Gastroesophageal sphincter (tissue), 4 donors: ENCODE results near the gene WDSUB1. TPM values are rescaled to one million over a fixed set of nuclear protein-coding genes. Genes with fewer than 3 reads are reported as not detected.

Experiments used
- ATAC-seq: fragments of 150-250 bp; one replicate; pipeline ENCODE4 v1.9.1; 2016; ENCODE audit warnings: mild to moderate bottlenecking, moderate library complexity
- H3K27ac ChIP-seq, 4 donors: fragments of 200-600 bp; sonication (generic) in 3 of 4; 1 replicate in 3 of 4; 2 replicates in 1 of 4; pipeline ENCODE4 v1.5.1; 2016 to 2019
- H3K27me3 ChIP-seq: fragments of 200-600 bp; sonication (generic); one replicate; pipeline ENCODE4 v1.5.1; 2019
- H3K36me3 ChIP-seq, 2 donors: fragments of 200-600 bp; sonication (generic); one replicate each; pipeline ENCODE4 v1.5.1; 2019; ENCODE audit warnings: control low read depth in 1 of 2
- H3K4me1 ChIP-seq, 3 donors: fragments of 200-600 bp; sonication (generic); 1 replicate in 2 of 3; 2 replicates in 1 of 3; pipeline ENCODE4 v1.5.1; 2016 to 2019; ENCODE audit warnings: control low read depth in 2 of 3
- H3K4me3 ChIP-seq, 2 donors: fragments of 200-600 bp; sonication (generic); one replicate each; pipeline ENCODE4 v1.5.1; 2019; ENCODE audit warnings: mild to moderate bottlenecking in 1 of 2, moderate library complexity in 1 of 2
- H3K9me3 ChIP-seq, 3 donors: fragments of 200-600 bp; sonication (generic); one replicate each; pipeline ENCODE4 v1.5.1; 2017 to 2019; ENCODE audit warnings: control low read depth in 2 of 3
- EP300 ChIP-seq: sonication (generic); formaldehyde crosslinking; IDR thresholded peaks from one replicate; pipeline ENCODE4 v1.6.1; 2017; ENCODE audit warnings: antibody characterized with exemption, mild to moderate bottlenecking
- POLR2A ChIP-seq, 2 donors: fragments of 450-650 bp; IDR thresholded peaks; one replicate each; pipeline ENCODE4 v1.6.1; 2017; ENCODE audit warnings: antibody characterized with exemption in 2 of 2, mild to moderate bottlenecking in 2 of 2, moderate library complexity in 1 of 2
- POLR2AphosphoS5 ChIP-seq: sonication (generic); formaldehyde crosslinking; IDR thresholded peaks from one replicate; pipeline ENCODE4 v1.6.1; 2017; ENCODE audit warnings: antibody characterized with exemption
- WGBS, 2 donors: methylation state at CpG; one replicate each; pipeline ENCODE4 v1.1.5; 2018; ENCODE audit warnings: low coverage in 1 of 2; 5-methylcytosine and 5-hydroxymethylcytosine counted together
- total RNA-seq, 4 donors: library from RNA; depleted of rRNA; stranded (reverse); fragments of >200 nt; gene quantifications; one replicate each; pipeline ENCODE4 v1.1.0, GENCODE V29; 2016
- TF ChIP-seq, protein P1 (sequence below), 4 experiments: fragments of 200-600 bp in 2 of 4; fragments of 450-650 bp in 2 of 4; sonication (generic) in 1 of 4; IDR thresholded peaks; one replicate each; pipeline ENCODE4 v1.5.1; 2017 to 2019; ENCODE audit warnings: antibody characterized with exemption in 4 of 4, mild to moderate bottlenecking in 2 of 4, moderate library complexity in 2 of 4

The WDSUB1 gene
- total RNA-seq, 4 donors from 2014 or later = 5.3 to 11.1 (median 5.9) TPM

DNA sequence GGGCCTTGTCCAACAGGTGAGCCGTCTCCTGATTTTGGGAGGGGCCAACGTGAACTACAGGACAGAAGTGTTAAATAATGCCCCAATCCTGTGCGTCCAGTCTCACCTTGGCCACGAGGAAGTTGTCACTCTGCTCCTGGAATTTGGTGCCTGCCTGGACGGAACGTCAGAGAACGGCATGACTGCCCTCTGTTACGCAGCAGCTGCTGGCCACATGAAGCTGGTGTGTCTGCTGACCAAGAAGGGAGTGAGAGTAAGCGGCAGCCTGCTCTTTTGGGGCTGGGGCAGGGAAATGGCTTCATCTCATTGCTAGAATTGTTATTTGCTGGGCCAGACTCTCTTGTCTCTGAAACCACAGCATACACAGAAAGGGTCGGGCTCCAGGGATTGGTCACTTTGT is 92.3 kb downstream of the WDSUB1 start:
- Histone ChIP-seq H3K36me3 (peaks cover 0 to 90% of the 10 kb centered on the region in 2 donors), H3K4me1 (peaks cover 0 to 3% (median 0%) of the 10 kb centered on the region in 3 donors), H3K27ac (no peak overlapping the region), H3K27me3 (no peaks in the 10 kb centered on the region), H3K9me3 (no peaks in the 10 kb centered on the region), H3K4me3 (no peak overlapping the region)
- 86 to 87% methylated on average over 1 to 6 of the region's 10 CpGs for WGBS, 2 donors
- no peak for ATAC-seq
- TF ChIP-seq POLR2AphosphoS5 = no peak
- no peak for TF ChIP-seq EP300
- no peak for TF ChIP-seq POLR2A (IDR thresholded peaks at IDR 0.05)
- TF ChIP-seq, protein P1, sequence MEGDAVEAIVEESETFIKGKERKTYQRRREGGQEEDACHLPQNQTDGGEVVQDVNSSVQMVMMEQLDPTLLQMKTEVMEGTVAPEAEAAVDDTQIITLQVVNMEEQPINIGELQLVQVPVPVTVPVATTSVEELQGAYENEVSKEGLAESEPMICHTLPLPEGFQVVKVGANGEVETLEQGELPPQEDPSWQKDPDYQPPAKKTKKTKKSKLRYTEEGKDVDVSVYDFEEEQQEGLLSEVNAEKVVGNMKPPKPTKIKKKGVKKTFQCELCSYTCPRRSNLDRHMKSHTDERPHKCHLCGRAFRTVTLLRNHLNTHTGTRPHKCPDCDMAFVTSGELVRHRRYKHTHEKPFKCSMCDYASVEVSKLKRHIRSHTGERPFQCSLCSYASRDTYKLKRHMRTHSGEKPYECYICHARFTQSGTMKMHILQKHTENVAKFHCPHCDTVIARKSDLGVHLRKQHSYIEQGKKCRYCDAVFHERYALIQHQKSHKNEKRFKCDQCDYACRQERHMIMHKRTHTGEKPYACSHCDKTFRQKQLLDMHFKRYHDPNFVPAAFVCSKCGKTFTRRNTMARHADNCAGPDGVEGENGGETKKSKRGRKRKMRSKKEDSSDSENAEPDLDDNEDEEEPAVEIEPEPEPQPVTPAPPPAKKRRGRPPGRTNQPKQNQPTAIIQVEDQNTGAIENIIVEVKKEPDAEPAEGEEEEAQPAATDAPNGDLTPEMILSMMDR (IDR thresholded peaks at IDR 0.05) = no peak

DNA sequence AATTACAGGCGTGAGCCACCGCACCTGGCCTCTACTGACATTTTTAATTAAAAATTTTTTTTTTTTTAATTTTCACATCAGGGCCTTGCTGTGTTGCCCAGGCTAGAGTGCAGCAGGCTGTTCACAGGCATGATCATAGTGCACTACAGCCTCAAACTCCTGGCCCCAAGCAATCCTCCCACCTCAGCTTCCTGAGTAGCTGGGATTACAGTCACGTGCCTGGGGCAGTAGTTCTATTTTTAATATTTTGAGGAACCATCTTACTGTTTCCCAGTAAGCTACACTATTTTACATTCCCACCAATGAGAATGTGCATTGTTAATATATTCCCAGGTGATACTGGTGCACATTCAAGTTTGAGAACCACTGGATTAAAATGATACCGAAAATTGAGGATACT is 92.7 kb downstream of the WDSUB1 start:
- Histone ChIP-seq H3K9me3 (no peaks in the 10 kb centered on the region), H3K27me3 (no peaks in the 10 kb centered on the region), H3K4me1 (peaks cover 0 to 7% (median 0%) of the 10 kb centered on the region in 3 donors), H3K27ac (no peak overlapping the region), H3K36me3 (peaks cover 0 to 90% of the 10 kb centered on the region in 2 donors), H3K4me3 (no peak overlapping the region)
- TF ChIP-seq POLR2AphosphoS5 (no peak), POLR2A (IDR thresholded peaks at IDR 0.05) (no peak), EP300 (no peak)
- TF ChIP-seq, protein P1 (IDR thresholded peaks at IDR 0.05) = no peak
- no peak for ATAC-seq
- WGBS, 2 donors = 89 to 100% methylated on average over 4 of the region's 4 CpGs

DNA sequence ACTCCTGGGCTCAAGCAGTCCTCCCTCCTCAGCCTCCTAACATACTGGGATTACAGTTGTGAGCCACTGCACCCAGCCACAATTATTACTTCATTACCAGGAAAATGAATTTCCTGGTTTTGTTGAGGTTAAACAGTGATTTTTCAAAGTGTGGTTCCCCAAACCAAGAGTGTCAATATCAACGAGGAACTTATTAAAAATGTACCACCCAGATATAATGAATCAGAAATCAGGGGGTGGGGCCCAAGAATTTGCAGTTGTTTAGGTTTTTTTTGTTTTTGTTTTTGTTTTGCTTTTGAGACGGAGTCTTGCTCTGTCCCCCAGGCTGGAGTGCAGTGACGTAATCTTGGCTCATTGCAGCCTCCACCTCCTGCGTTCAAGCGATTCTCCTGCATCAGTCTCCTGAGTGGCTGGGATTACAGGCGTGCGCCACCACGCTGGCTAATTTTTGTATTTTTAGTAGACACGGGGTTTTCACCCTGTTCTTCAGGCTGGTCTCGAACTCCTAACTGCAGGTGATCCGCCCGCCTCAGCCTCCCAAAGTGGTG is 94.1 kb downstream of the WDSUB1 start:
- TF ChIP-seq POLR2A (IDR thresholded peaks at IDR 0.05) (no peak), EP300 (no peak), POLR2AphosphoS5 (no peak)
- TF ChIP-seq, protein P1 (IDR thresholded peaks at IDR 0.05) = no peak
- Histone ChIP-seq H3K36me3 (peaks cover 0 to 86% of the 10 kb centered on the region in 2 donors), H3K27me3 (no peaks in the 10 kb centered on the region), H3K27ac (no peak overlapping the region), H3K4me3 (no peak overlapping the region), H3K9me3 (no peaks in the 10 kb centered on the region), H3K4me1 (peaks cover 0 to 9% (median 0%) of the 10 kb centered on the region in 3 donors)
- ATAC-seq = no peak
- 91 to 95% methylated on average over 8 to 11 of the region's 12 CpGs for WGBS, 2 donors

DNA sequence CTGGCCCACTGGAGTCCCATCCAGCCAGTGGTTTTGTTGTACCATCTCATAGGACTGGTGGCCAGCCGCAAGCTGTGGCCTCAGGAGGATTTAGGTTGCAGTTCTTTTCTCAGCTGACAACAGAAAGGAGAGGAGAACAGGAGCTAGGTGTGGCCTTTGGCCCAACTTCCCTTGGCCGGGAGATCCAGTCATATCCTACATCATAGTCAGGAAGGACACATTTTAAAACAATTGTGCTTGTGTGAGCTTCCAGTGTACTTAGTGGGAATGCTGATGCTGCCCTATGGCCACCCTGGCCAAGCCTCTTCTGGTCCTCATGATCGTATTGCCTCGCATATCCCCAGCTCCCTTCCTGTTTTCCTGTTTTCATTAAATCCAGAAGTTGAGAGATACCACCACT is 98.1 kb downstream of the WDSUB1 start:
- peak; percentile 39 for ATAC-seq
- H3K4me3 ChIP-seq = no peak overlapping the region
- peaks cover 0 to 79% of the 10 kb centered on the region in 2 donors for H3K36me3 ChIP-seq
- WGBS, 2 donors = 67 to 80% methylated on average over 2 to 3 of the region's 4 CpGs
- TF ChIP-seq, protein P1 (IDR thresholded peaks at IDR 0.05) = no peak
- TF ChIP-seq EP300 = no peak
- no peak for TF ChIP-seq POLR2A (IDR thresholded peaks at IDR 0.05)
- TF ChIP-seq POLR2AphosphoS5 = no peak
- H3K9me3 ChIP-seq = no peaks in the 10 kb centered on the region
- peaks cover 0 to 17% (median 0%) of the 10 kb centered on the region in 3 donors for H3K4me1 ChIP-seq
- H3K27ac ChIP-seq = peak overlapping the region in 1 of 4 donors; percentile 15
- no peaks in the 10 kb centered on the region for H3K27me3 ChIP-seq

DNA sequence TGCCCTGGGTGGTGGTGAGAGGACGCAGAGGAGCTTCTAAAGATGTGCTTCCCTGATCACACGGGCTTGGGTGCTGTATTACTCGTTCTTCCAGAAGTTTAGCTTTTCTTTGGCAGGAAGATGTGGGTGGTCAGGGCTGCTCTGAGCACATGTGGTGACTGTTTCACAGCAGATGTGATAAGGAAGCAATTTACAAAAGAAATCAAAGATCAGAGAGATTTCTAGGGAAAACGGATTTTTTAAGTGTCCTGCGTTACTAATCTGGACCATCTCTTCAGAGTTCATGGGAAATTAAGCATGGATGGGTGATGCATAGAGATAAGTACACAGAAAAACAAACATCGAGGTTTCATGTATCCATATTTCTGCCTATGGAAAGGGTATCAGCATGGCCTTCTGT is 99.4 kb downstream of the WDSUB1 start:
- ATAC-seq = no peak
- H3K4me1 ChIP-seq = peaks cover 0 to 17% (median 0%) of the 10 kb centered on the region in 3 donors
- H3K4me3 ChIP-seq = no peak overlapping the region
- no peak overlapping the region for H3K27ac ChIP-seq
- H3K27me3 ChIP-seq = no peaks in the 10 kb centered on the region
- H3K9me3 ChIP-seq = no peaks in the 10 kb centered on the region
- WGBS, 2 donors = 53 to 100% methylated on average over 1 to 6 of the region's 6 CpGs
- H3K36me3 ChIP-seq = peaks cover 0 to 74% of the 10 kb centered on the region in 2 donors
- no peak for TF ChIP-seq POLR2A (IDR thresholded peaks at IDR 0.05)
- TF ChIP-seq, protein P1 (IDR thresholded peaks at IDR 0.05) = no peak
